HL-60 (cell line): ENCODE data around the gene POMT1.

Experiments
- DNase-seq, 2 experiments: peaks; one replicate each; pipeline ENCODE4 v3.0.0-alpha.2; 2010 to 2020; ENCODE audit warnings: low read depth in 1 of 2, low spot score in 1 of 2
- H3K27ac ChIP-seq: fragments of 250-450 bp; sonication (Bioruptor Pico); replicated peaks from 2 replicates; pipeline ENCODE4 v1.5.1; 2020; ENCODE audit warnings: mild to moderate bottlenecking, moderate library complexity
- H3K27me3 ChIP-seq: fragments of 250-450 bp; sonication (Bioruptor Pico); 2 replicates; pipeline ENCODE4 v1.5.1; 2021; ENCODE audit warnings: mild to moderate bottlenecking, moderate library complexity; ENCODE audit not compliant: insufficient read depth, poor library complexity, severe bottlenecking
- H3K4me3 ChIP-seq: replicated peaks from 2 replicates; pipeline ENCODE4 v1.5.1; 2011; ENCODE audit warnings: mild to moderate bottlenecking, control low read depth, low read length; ENCODE audit not compliant: insufficient read depth
- GABPA ChIP-seq: IDR thresholded peaks from 2 replicates; pipeline ENCODE4 v1.6.1; 2012; ENCODE audit warnings: low read depth
- POLR2AphosphoS5 ChIP-seq: IDR thresholded peaks from 2 replicates; pipeline ENCODE4 v1.6.1; 2012; ENCODE audit warnings: low read depth
- REST ChIP-seq: IDR thresholded peaks from 2 replicates; pipeline ENCODE4 v1.6.1; 2012; ENCODE audit warnings: low read depth; ENCODE audit not compliant: insufficient replicate concordance
- SPI1 ChIP-seq: IDR thresholded peaks from 2 replicates; pipeline ENCODE4 v1.6.1; 2012; ENCODE audit warnings: low read depth, mild to moderate bottlenecking, borderline replicate concordance
- TF ChIP-seq, protein P1 (sequence below): IDR thresholded peaks from one replicate; pipeline ENCODE4 v1.5.1; 2011; ENCODE audit warnings: low read length, control low read depth, inconsistent platforms; ENCODE audit not compliant: insufficient read depth

POMT1 gene

GRCh38 chr9:131555841-131556673 lies 53.3 kb downstream of the POMT1 start:
- H3K27ac ChIP-seq: no peak overlapping the region
- peaks cover 6% of the 10 kb centered on the region for H3K27me3 ChIP-seq
- no peak overlapping the region for H3K4me3 ChIP-seq
- no peak for DNase-seq
- TF ChIP-seq POLR2AphosphoS5 (no peak), REST (no peak), SPI1 (no peak), GABPA (no peak)
- TF ChIP-seq, protein P1, sequence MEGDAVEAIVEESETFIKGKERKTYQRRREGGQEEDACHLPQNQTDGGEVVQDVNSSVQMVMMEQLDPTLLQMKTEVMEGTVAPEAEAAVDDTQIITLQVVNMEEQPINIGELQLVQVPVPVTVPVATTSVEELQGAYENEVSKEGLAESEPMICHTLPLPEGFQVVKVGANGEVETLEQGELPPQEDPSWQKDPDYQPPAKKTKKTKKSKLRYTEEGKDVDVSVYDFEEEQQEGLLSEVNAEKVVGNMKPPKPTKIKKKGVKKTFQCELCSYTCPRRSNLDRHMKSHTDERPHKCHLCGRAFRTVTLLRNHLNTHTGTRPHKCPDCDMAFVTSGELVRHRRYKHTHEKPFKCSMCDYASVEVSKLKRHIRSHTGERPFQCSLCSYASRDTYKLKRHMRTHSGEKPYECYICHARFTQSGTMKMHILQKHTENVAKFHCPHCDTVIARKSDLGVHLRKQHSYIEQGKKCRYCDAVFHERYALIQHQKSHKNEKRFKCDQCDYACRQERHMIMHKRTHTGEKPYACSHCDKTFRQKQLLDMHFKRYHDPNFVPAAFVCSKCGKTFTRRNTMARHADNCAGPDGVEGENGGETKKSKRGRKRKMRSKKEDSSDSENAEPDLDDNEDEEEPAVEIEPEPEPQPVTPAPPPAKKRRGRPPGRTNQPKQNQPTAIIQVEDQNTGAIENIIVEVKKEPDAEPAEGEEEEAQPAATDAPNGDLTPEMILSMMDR: no peak

- no peak overlapping the region for H3K27ac ChIP-seq
- no peak for DNase-seq
- TF ChIP-seq, protein P1: no peak
- no peak for TF ChIP-seq REST
- no peak for TF ChIP-seq POLR2AphosphoS5
- TF ChIP-seq SPI1: no peak
- TF ChIP-seq GABPA: no peak
- H3K4me3 ChIP-seq: no peak overlapping the region
- peaks cover 6% of the 10 kb centered on the region for H3K27me3 ChIP-seq
These were observed 55.3 kb downstream of the POMT1 start for GRCh38 chr9:131557855-131558548.

DNA sequence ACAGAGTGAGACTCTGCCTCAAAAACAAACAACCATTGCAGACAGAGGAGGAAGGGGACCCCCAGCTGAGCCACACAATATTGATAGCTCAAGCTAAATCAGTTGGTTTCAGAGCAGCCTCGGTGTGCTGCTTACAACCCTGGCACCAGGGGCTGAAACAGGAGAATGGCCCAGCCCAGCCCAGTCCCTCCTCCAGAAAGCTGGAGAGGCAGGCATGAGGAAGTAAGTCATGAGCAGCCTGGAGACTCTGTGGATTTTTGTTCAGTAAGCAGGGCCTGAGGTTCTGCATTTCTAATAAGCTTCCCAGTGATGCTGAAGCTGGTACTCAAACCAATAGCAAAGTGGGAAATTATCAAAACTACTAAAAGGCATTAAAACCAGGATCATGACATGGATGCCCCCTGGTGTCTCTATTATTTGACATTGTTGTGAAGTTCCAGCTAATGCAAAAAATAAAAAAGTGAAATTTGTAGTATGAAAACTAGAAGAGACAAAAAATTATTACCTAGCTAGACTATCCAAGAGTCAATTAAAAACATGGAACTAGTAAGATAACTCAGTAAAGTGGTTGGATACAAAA lies 56.8 kb downstream of the POMT1 start:
- no peak overlapping the region for H3K27ac ChIP-seq
- H3K4me3 ChIP-seq: no peak overlapping the region
- DNase-seq: no peak
- TF ChIP-seq SPI1: no peak
- no peak for TF ChIP-seq POLR2AphosphoS5
- TF ChIP-seq GABPA: no peak
- no peak for TF ChIP-seq REST
- TF ChIP-seq, protein P1: no peak
- peaks cover 6% of the 10 kb centered on the region for H3K27me3 ChIP-seq
